Epithelial cell of proximal tubule (primary cell): ENCODE measurements around the gene ZCCHC14. TPM values are rescaled to one million over a fixed set of nuclear protein-coding genes. Genes with fewer than 3 reads are reported as not detected.

ENCODE experiments used
- DNase-seq: peaks from one replicate; pipeline ENCODE4 v3.0.0-alpha.2; 2011; ENCODE audit warnings: low read depth
- H3K4me3 ChIP-seq: 2 replicates; pipeline ENCODE4 v1.5.1; 2011; ENCODE audit warnings: low read depth, mild to moderate bottlenecking, low read length
- CTCF ChIP-seq: conservative IDR thresholded peaks from 2 replicates; pipeline ENCODE4 v1.5.1; 2012; ENCODE audit warnings: low read depth, mild to moderate bottlenecking, low read length
- total RNA-seq: library from RNA; depleted of rRNA; stranded (reverse); fragments of >200 nt; gene quantifications from 2 replicates; pipeline ENCODE4 v1.2.3, GENCODE V29; 2015

ZCCHC14 gene
- total RNA-seq, 1 donor from 2014 or later, result 11.8 TPM

- no peak for TF ChIP-seq CTCF
- no peak for DNase-seq
- H3K4me3 ChIP-seq, result no peak overlapping the region
Measured at GRCh38 chr16:87404764-87405625, 87.8 kb downstream of the ZCCHC14 start.

GRCh38 chr16:87395181-87395842 lies 97.5 kb downstream of the ZCCHC14 start:
- TF ChIP-seq CTCF, result no peak
- H3K4me3 ChIP-seq, result no peak overlapping the region
- DNase-seq, result no peak

- no peak for DNase-seq
- no peak for TF ChIP-seq CTCF
- peak overlapping the region; percentile 72 for H3K4me3 ChIP-seq
Measured at GRCh38 chr16:87393680-87394055, 99.2 kb downstream of the ZCCHC14 start.

GRCh38 chr16:87392821-87393679 lies 99.8 kb downstream of the ZCCHC14 start:
- H3K4me3 ChIP-seq, result peak overlapping the region; percentile 72
- no peak for DNase-seq
- peak; percentile 25 for TF ChIP-seq CTCF

GRCh38 chr16:87391950-87392820 lies 100.6 kb downstream of the ZCCHC14 start, which contains the start of gene MAP1LC3B:
Gene MAP1LC3B, plus strand, starts transcription at chr16:87392336. Its CDS starts 92 bp downstream, at chr16:87392428.
- H3K4me3 ChIP-seq, result peak within 1 kb of the TSS; percentile 72
- no peak for TF ChIP-seq CTCF
- DNase-seq, result no peak
